B cell (primary cell): ENCODE results near the gene CASZ1. TPM values are rescaled to one million over a fixed set of nuclear protein-coding genes. Genes with fewer than 3 reads are reported as not detected.

Experiments
- ATAC-seq: fragments of 200-7000 bp; cut with Tn5 transposase; one replicate; pipeline ENCODE4 v1.10.0; 2021; ENCODE audit warnings: low read depth, mild to moderate bottlenecking, moderate number of reproducible peaks, moderate library complexity
- CTCF ChIA-PET: fragments of 350-600 bp; sonication (Branson Sonifier 250); formaldehyde crosslinking; loops from one replicate; lab custom pipeline; 2021; ENCODE audit warnings: antibody characterized with exemption, inconsistent platforms; lab: Charles Lee
- POLR2A ChIA-PET: fragments of 350-600 bp; sonication (Branson Sonifier 250); formaldehyde crosslinking; loops from one replicate; lab custom pipeline; 2021; ENCODE audit warnings: antibody characterized with exemption; lab: Charles Lee
- DNase-seq: peaks from one replicate; pipeline ENCODE4 v3.0.0; 2013
- H2AFZ ChIP-seq: 2 replicates; pipeline ENCODE4 v1.6.1; 2012; ENCODE audit warnings: mild to moderate bottlenecking, low read depth, low read length; ENCODE audit not compliant: insufficient read depth, poor library complexity, severe bottlenecking
- H3K27ac ChIP-seq, 2 donors: 1 replicate in 1 of 2; 2 replicates in 1 of 2; pipeline ENCODE4 v1.5.1; 2012 to 2013; ENCODE audit warnings: low read length in 2 of 2, mild to moderate bottlenecking in 2 of 2, moderate library complexity in 1 of 2
- H3K27me3 ChIP-seq, 4 experiments: fragments of 200-600 bp in 1 of 4; sonication (generic) in 1 of 4; replicated peaks in 1 of 4; 1 replicate in 2 of 4; 2 replicates in 2 of 4; pipeline versions ENCODE4 v1.6.1 to v1.7.0; 2013 to 2016; ENCODE audit warnings: low read length in 3 of 4, mild to moderate bottlenecking in 2 of 4, mixed read lengths in 1 of 4, moderate library complexity in 1 of 4; ENCODE audit not compliant: insufficient read depth in 4 of 4, control insufficient read depth in 3 of 4; ENCODE audit errors: control extremely low read depth in 1 of 4
- H3K36me3 ChIP-seq, 2 experiments: replicated peaks in 1 of 2; 1 replicate in 1 of 2; 2 replicates in 1 of 2; pipeline versions ENCODE4 v1.6.1 to v1.7.1; 2013; ENCODE audit warnings: low read length in 1 of 2; ENCODE audit not compliant: insufficient read depth in 2 of 2, control insufficient read depth in 1 of 2; ENCODE audit errors: control extremely low read depth in 1 of 2, extremely low read depth in 1 of 2
- H3K4me1 ChIP-seq, 2 donors: fragments of 200-600 bp in 1 of 2; sonication (generic) in 1 of 2; 1 replicate in 1 of 2; 2 replicates in 1 of 2; pipeline versions ENCODE4 v1.5.1 to v1.6.1; 2013 to 2017; ENCODE audit warnings: low read length in 2 of 2; ENCODE audit not compliant: control insufficient read depth in 2 of 2, insufficient read depth in 2 of 2
- H3K4me2 ChIP-seq: replicated peaks from 2 replicates; pipeline ENCODE3; 2012; ENCODE audit warnings: mild to moderate bottlenecking, low read depth, low read length; ENCODE audit not compliant: poor library complexity, severe bottlenecking
- H3K4me3 ChIP-seq, 5 experiments: fragments of 200-600 bp in 1 of 5; sonication (generic) in 1 of 5; 1 replicate in 3 of 5; 2 replicates in 2 of 5; pipeline versions ENCODE4 v1.5.1 to v1.7.0; 2011 to 2016; ENCODE audit warnings: low read length in 4 of 5, mild to moderate bottlenecking in 4 of 5, low read depth in 2 of 5, control low read depth in 1 of 5, moderate library complexity in 1 of 5; ENCODE audit not compliant: insufficient read depth in 1 of 5; ENCODE audit errors: control extremely low read depth in 1 of 5, extremely low read depth in 1 of 5
- H3K79me2 ChIP-seq: fragments of 200-600 bp; sonication (generic); one replicate; pipeline ENCODE4 v1.6.0; 2016; ENCODE audit warnings: low read length; ENCODE audit not compliant: control insufficient read depth, insufficient read depth
- H3K9ac ChIP-seq: fragments of 200-600 bp; sonication (generic); 2 replicates; pipeline ENCODE4 v1.6.1; 2017; ENCODE audit warnings: mild to moderate bottlenecking, low read length, moderate library complexity
- H3K9me3 ChIP-seq, 3 donors: one replicate each; pipeline versions ENCODE4 v1.6.1 to v1.7.1; 2013; ENCODE audit warnings: low read length in 2 of 3; ENCODE audit not compliant: control insufficient read depth in 2 of 3, insufficient read depth in 1 of 3; ENCODE audit errors: control extremely low read depth in 1 of 3
- H4K20me1 ChIP-seq: 2 replicates; pipeline ENCODE4 v1.6.0; 2012; ENCODE audit warnings: mild to moderate bottlenecking, low read length; ENCODE audit not compliant: insufficient read depth, control insufficient read depth, poor library complexity, severe bottlenecking
- H3K27ac Mint-ChIP-seq: one replicate; pipeline ENCODE4 v1.8.0; 2021; ENCODE audit warnings: mixed read lengths
- H3K27me3 Mint-ChIP-seq: one replicate; pipeline ENCODE4 v1.8.0; 2021; ENCODE audit warnings: mixed read lengths
- H3K4me1 Mint-ChIP-seq: one replicate; pipeline ENCODE4 v1.8.0; 2021; ENCODE audit warnings: mixed read lengths
- H3K4me3 Mint-ChIP-seq: one replicate; pipeline ENCODE4 v1.8.0; 2021; ENCODE audit warnings: mixed read lengths
- H3K9me3 Mint-ChIP-seq: one replicate; pipeline ENCODE4 v1.8.0; 2022; ENCODE audit warnings: mixed read lengths; ENCODE audit not compliant: insufficient read depth
- CTCF ChIP-seq: fragments of 200-600 bp; IDR thresholded peaks from one replicate; pipeline ENCODE4 v1.8.0; 2022; ENCODE audit warnings: antibody characterized with exemption, mild to moderate bottlenecking
- EZH2 ChIP-seq: IDR thresholded peaks from 2 replicates; pipeline ENCODE4 v1.6.1; 2012; ENCODE audit warnings: borderline replicate concordance, low read depth, mild to moderate bottlenecking, moderate library complexity, low read length; ENCODE audit not compliant: insufficient read depth, poor library complexity, severe bottlenecking
- WGBS: methylation state at CpG from one replicate; pipeline ENCODE4 v1.1.5; 2013; ENCODE audit warnings: missing lambda C conversion rate; ENCODE audit not compliant: insufficient coverage; 5-methylcytosine and 5-hydroxymethylcytosine counted together
- intact Hi-C: fragments of 100-400 bp; cut with micrococcal nuclease; formaldehyde crosslinking; loops from one replicate; pipeline ENCODE4 v1.10.0; 2022
- polyA plus RNA-seq: library from polyadenylated mRNA; depleted of rRNA; stranded (reverse); fragments of >200 nt; gene quantifications from 2 replicates; pipeline ENCODE4 v1.2.3, GENCODE V29; 2012
- total RNA-seq, 2 donors: library from RNA; stranded (reverse); fragments of 120-200 nt in 1 of 2; gene quantifications; 1 replicate in 1 of 2; 2 replicates in 1 of 2; pipeline versions ENCODE4 v1.2.3 to v1.2.4, GENCODE V29; 2013 to 2022

CASZ1 gene
- total and polyA plus RNA-seq, 2 donors (not counting 1 experiment from before 2014, with no cell fraction given) = 9.5 to 27.2 TPM

- Mint-ChIP-seq H3K9me3 (no peaks in the 10 kb centered on the region), H3K4me1 (no peaks in the 10 kb centered on the region), H3K4me3 (no peak overlapping the region), H3K27ac (no peak overlapping the region), H3K27me3 (no peaks in the 10 kb centered on the region)
- POLR2A ChIA-PET = no interaction called here
- Histone ChIP-seq H2AFZ (no peak overlapping the region), H3K79me2 (no peaks in the 10 kb centered on the region), H3K4me3 (no peak overlapping the region), H4K20me1 (no peaks in the 10 kb centered on the region), H3K4me1 (no peaks in the 10 kb centered on the region), H3K4me2 (no peak overlapping the region), H3K9ac (no peak overlapping the region), H3K27me3 (no peaks in the 10 kb centered on the region), H3K36me3 (peaks cover 0 to 11% of the 10 kb centered on the region in 2 experiments), H3K9me3 (no peaks in the 10 kb centered on the region), H3K27ac (no peak overlapping the region)
- DNase-seq (no peak), ATAC-seq (no peak)
- intact Hi-C loops = no loop called here
- WGBS = 98% methylated on average over 23 of the region's 25 CpGs
- TF ChIP-seq CTCF (no peak), EZH2 (no peak)
- CTCF ChIA-PET = no interaction called here
Observed at GRCh38 chr1:10629091-10629815, 167.2 kb downstream of the CASZ1 start.

- Histone ChIP-seq H3K36me3 (peaks cover 0 to 16% of the 10 kb centered on the region in 2 experiments), H3K4me1 (no peaks in the 10 kb centered on the region), H3K27me3 (no peaks in the 10 kb centered on the region), H3K4me2 (no peak overlapping the region), H2AFZ (no peak overlapping the region), H3K79me2 (no peaks in the 10 kb centered on the region), H3K27ac (no peak overlapping the region), H3K9ac (no peak overlapping the region), H3K4me3 (no peak overlapping the region), H4K20me1 (no peaks in the 10 kb centered on the region), H3K9me3 (no peaks in the 10 kb centered on the region)
- POLR2A ChIA-PET = no interaction called here
- Mint-ChIP-seq H3K9me3 (no peaks in the 10 kb centered on the region), H3K4me1 (no peaks in the 10 kb centered on the region), H3K4me3 (no peak overlapping the region), H3K27me3 (no peaks in the 10 kb centered on the region), H3K27ac (no peak overlapping the region)
- intact Hi-C loops = no loop called here
- TF ChIP-seq EZH2 (no peak), CTCF (no peak)
- 98% methylated on average over 7 of the region's 7 CpGs for WGBS
- CTCF ChIA-PET = no interaction called here
- no peak for ATAC-seq
- DNase-seq = no peak
Observed at GRCh38 chr1:10628685-10629084, 167.8 kb downstream of the CASZ1 start.
